GM12878 (cell line): ENCODE measurements around the gene BMP2K. TPM values are rescaled to one million over a fixed set of nuclear protein-coding genes. Genes with fewer than 3 reads are reported as not detected.

Source experiments
- ATAC-seq: fragments of 200-7000 bp; cut with Tn5 transposase; 3 replicates; pipeline ENCODE4 v1.9.1; 2020; ENCODE audit warnings: mild to moderate bottlenecking, moderate library complexity
- BruUV-seq: library from RNA; stranded (reverse); fragments of 400-500 nt; replicated peaks from 2 replicates; lab custom pipeline; 2021; lab: Mats Ljungman, UMichigan
- CTCF ChIA-PET: fragments of 300-600 bp; sonication (Branson Sonifier 250); formaldehyde crosslinking; extraction: SDS; loops from one replicate; lab custom pipeline; 2021; ENCODE audit warnings: inconsistent platforms; lab: Yijun Ruan, JAX
- POLR2A ChIA-PET: fragments of 350-600 bp; formaldehyde crosslinking; extraction: SDS; loops from one replicate; lab custom pipeline; 2021; ENCODE audit warnings: inconsistent platforms; lab: Charles Lee
- RAD21 ChIA-PET: fragments of 300-600 bp; sonication (Branson Sonifier 250); formaldehyde crosslinking; loops from one replicate; lab custom pipeline; 2023; ENCODE audit warnings: antibody characterized with exemption; ENCODE audit not compliant: unreplicated experiment; lab: Charles Lee
- SMC1A ChIA-PET: fragments of 300-600 bp; sonication (Branson Sonifier 250); formaldehyde crosslinking; loops from one replicate; lab custom pipeline; 2023; ENCODE audit not compliant: unreplicated experiment, uncharacterized antibody; lab: Charles Lee
- DNase-seq: peaks from one replicate; pipeline ENCODE4 v3.0.0-alpha.2; 2011; ENCODE audit warnings: low read depth, low spot score
- FAIRE-seq: peaks from 3 replicates; lab custom pipeline; 2011; peaks lifted over from hg19 to GRCh38; lab: Jason Lieb, UNC
- H2AFZ ChIP-seq: 2 replicates; pipeline ENCODE4 v1.6.0; 2011; ENCODE audit warnings: low read depth, low read length, control low read depth; ENCODE audit not compliant: control insufficient read depth
- H3K27ac ChIP-seq: 2 replicates; pipeline ENCODE4 v1.5.1; 2011; ENCODE audit warnings: control low read depth; ENCODE audit not compliant: control insufficient read depth, insufficient read depth
- H3K27me3 ChIP-seq, 2 experiments: replicated peaks in 1 of 2; 2 replicates each; pipeline versions ENCODE4 v1.6.0 to v1.6.1; 2011; ENCODE audit warnings: low read length in 1 of 2; ENCODE audit not compliant: control insufficient read depth in 2 of 2, insufficient read depth in 2 of 2
- H3K36me3 ChIP-seq, 2 experiments: 2 replicates each; pipeline ENCODE4 v1.5.1; 2011; ENCODE audit warnings: low read length in 1 of 2; ENCODE audit not compliant: control insufficient read depth in 2 of 2, insufficient read depth in 2 of 2
- H3K4me1 ChIP-seq: 2 replicates; pipeline ENCODE4 v1.6.1; 2011; ENCODE audit warnings: mild to moderate bottlenecking, low read length, moderate library complexity, mixed read lengths; ENCODE audit not compliant: control insufficient read depth, insufficient read depth
- H3K4me2 ChIP-seq: 2 replicates; pipeline ENCODE4 v1.6.0; 2011; ENCODE audit warnings: control low read depth; ENCODE audit not compliant: control insufficient read depth, insufficient read depth
- H3K4me3 ChIP-seq: fragments of 200-600 bp; sonication (generic); 2 replicates; pipeline ENCODE4 v1.5.1; 2016
- H3K79me2 ChIP-seq: 2 replicates; pipeline ENCODE4 v1.6.0; 2011; ENCODE audit warnings: low read length; ENCODE audit not compliant: control insufficient read depth, insufficient read depth
- H3K9ac ChIP-seq: 2 replicates; pipeline ENCODE4 v1.8.0; 2011; ENCODE audit warnings: low read length, control low read depth, mixed read lengths; ENCODE audit not compliant: control insufficient read depth, insufficient read depth
- H3K9me3 ChIP-seq: replicated peaks from 3 replicates; pipeline ENCODE4 v1.5.1; 2011; ENCODE audit warnings: mild to moderate bottlenecking, low read length; ENCODE audit not compliant: control insufficient read depth, insufficient read depth
- H4K20me1 ChIP-seq: 2 replicates; pipeline ENCODE4 v1.6.0; 2011; ENCODE audit not compliant: control insufficient read depth, insufficient read depth
- BCL11A ChIP-seq: IDR thresholded peaks from 2 replicates; pipeline ENCODE4 v1.6.1; 2011; ENCODE audit warnings: low read depth, low read length
- BHLHE40 ChIP-seq, 2 experiments: fragments of 450-650 bp in 1 of 2; IDR thresholded peaks; 2 replicates each; pipeline ENCODE4 v1.6.1; 2011 to 2017; ENCODE audit warnings: low read depth in 2 of 2, borderline replicate concordance in 1 of 2, improper control_type of control experiment in 1 of 2, low read length in 1 of 2, mild to moderate bottlenecking in 1 of 2
- CHD1 ChIP-seq: IDR thresholded peaks from 2 replicates; pipeline ENCODE4 v1.6.1; 2012; ENCODE audit warnings: low read depth, low read length, improper control_type of control experiment
- IKZF1 ChIP-seq: fragments of 450-650 bp; conservative IDR thresholded peaks from 2 replicates; pipeline ENCODE4 v1.6.1; 2017; ENCODE audit warnings: antibody characterized with exemption, mild to moderate bottlenecking
- KLF5 ChIP-seq: fragments of 450-650 bp; IDR thresholded peaks from 2 replicates; pipeline ENCODE4 v1.6.1; 2014; ENCODE audit warnings: mild to moderate bottlenecking; ENCODE audit not compliant: partially characterized antibody
- NBN ChIP-seq: fragments of 450-650 bp; IDR thresholded peaks from 2 replicates; pipeline ENCODE4 v1.6.1; 2016
- NR2F1 ChIP-seq: fragments of 450-650 bp; conservative IDR thresholded peaks from 2 replicates; pipeline ENCODE4 v1.6.1; 2017; ENCODE audit warnings: mild to moderate bottlenecking
- RB1 ChIP-seq: fragments of 450-650 bp; formaldehyde crosslinking; IDR thresholded peaks from 2 replicates; pipeline ENCODE4 v1.6.1; 2017; ENCODE audit warnings: mild to moderate bottlenecking, borderline replicate concordance
- SP1 ChIP-seq: IDR thresholded peaks from one replicate; pipeline ENCODE4 v1.6.1; 2011; ENCODE audit warnings: low read depth, low read length
- SUZ12 ChIP-seq: fragments of 200-600 bp; sonication (generic); IDR thresholded peaks from one replicate; pipeline ENCODE4 v1.6.1; 2018; ENCODE audit warnings: antibody characterized with exemption, mild to moderate bottlenecking; ENCODE audit not compliant: unreplicated experiment
- TBL1XR1 ChIP-seq: IDR thresholded peaks from 2 replicates; pipeline ENCODE4 v1.6.1; 2012; ENCODE audit warnings: low read depth, low read length, improper control_type of control experiment
- ZBED1 ChIP-seq: IDR thresholded peaks from 2 replicates; pipeline ENCODE4 v1.6.1; 2016; ENCODE audit warnings: borderline replicate concordance
- WGBS: methylation state at CpG from one replicate; pipeline ENCODE4 v1.1.6; 2016; ENCODE audit warnings: low lambda C conversion rate; ENCODE audit not compliant: insufficient replicate concordance, insufficient coverage; ENCODE audit errors: missing lambda C conversion rate; 5-methylcytosine and 5-hydroxymethylcytosine counted together
- in situ Hi-C: fragments of 300-500 bp; cut with MboI; formaldehyde crosslinking; loops from 9 replicates; pipeline ENCODE4 v1.14.3; 2018; ENCODE audit warnings: mixed read lengths
- intact Hi-C: fragments of 100-400 bp; cut with micrococcal nuclease; formaldehyde crosslinking; loops from one replicate; pipeline ENCODE4 v1.14.2; 2022; ENCODE audit not compliant: unreplicated experiment
- polyA plus RNA-seq, 11 experiments: library from polyadenylated mRNA; depleted of rRNA in 4 of 11; unstranded in 6 of 11; stranded (reverse) in 5 of 11; fragments of >200 nt; fragmentation: Nextera tagmentation in 4 of 11; fragmentation: Illumina TruSeq in 1 of 11; extraction: Ambion mirVana in 4 of 11; extraction: Trizol in 1 of 11; gene quantifications; 1 replicate in 1 of 11; 2 replicates in 10 of 11; pipeline versions ENCODE4 v1.2.1 to v1.2.3, GENCODE V29; 2011 to 2016; ENCODE audit warnings: inconsistent platforms in 2 of 11, missing spikeins in 2 of 11, low read depth in 1 of 11
- total RNA-seq, 4 experiments: library from RNA; depleted of rRNA in 3 of 4; stranded (reverse); fragments of >200 nt in 3 of 4; fragmentation: Illumina TruSeq in 1 of 4; extraction: Trizol in 1 of 4; gene quantifications; 2 replicates each; pipeline versions ENCODE4 v1.2.1 to v1.2.3, GENCODE V29; 2013 to 2021
- TF ChIP-seq, protein P1 (sequence below): IDR thresholded peaks from 2 replicates; pipeline ENCODE4 v1.6.1; 2011; ENCODE audit warnings: borderline replicate concordance, low read depth, mild to moderate bottlenecking, moderate library complexity, mixed read lengths, low read length; ENCODE audit not compliant: insufficient read depth; ENCODE audit errors: extremely low read length
- TF ChIP-seq, protein P2 (sequence below): fragments of 450-650 bp; IDR thresholded peaks from 2 replicates; pipeline ENCODE4 v1.6.1; 2014; ENCODE audit warnings: mild to moderate bottlenecking
- TF ChIP-seq, protein P3 (sequence below): fragments of 450-650 bp; IDR thresholded peaks from 2 replicates; pipeline ENCODE4 v1.6.1; 2017; ENCODE audit warnings: mild to moderate bottlenecking

The BMP2K gene
- total and polyA plus RNA-seq, 10 of the 15 experiments (the other 5 are each of a cell fraction or from before 2014, with no cell fraction given) = 3.3 to 84.6 (median 24.8) TPM

GRCh38 chr4:78758085-78758484 is 18.1 kb upstream of the BMP2K start:
- no peaks in the 10 kb centered on the region for H3K27me3 ChIP-seq
- H3K27ac ChIP-seq = no peak overlapping the region
- no peaks in the 10 kb centered on the region for H3K79me2 ChIP-seq
- ChIA-PET SMC1A (interaction anchor here (0.9 to 1.1 kb wide), 2 partner anchors 8 to 9 kb away, joined by 3 read pairs; no protein-coding TSS in a partner anchor), RAD21 (interaction anchor here (1.5 kb wide), 1 partner anchor 23 kb away, joined by 3 read pairs; no protein-coding TSS in a partner anchor), CTCF (interaction anchor here (1.8 kb wide), 1 partner anchor 9 kb away, joined by 4 read pairs; no protein-coding TSS in a partner anchor), POLR2A (no interaction called here)
- H3K4me2 ChIP-seq = no peak overlapping the region
- in situ Hi-C loops = loop anchor here (25.0 kb wide), 1 partner anchor 1304 kb away; the partner anchor contains the start of gene ANTXR2
- no peak for TF ChIP-seq CHD1
- no peak for TF ChIP-seq SUZ12
- TF ChIP-seq, protein P1, sequence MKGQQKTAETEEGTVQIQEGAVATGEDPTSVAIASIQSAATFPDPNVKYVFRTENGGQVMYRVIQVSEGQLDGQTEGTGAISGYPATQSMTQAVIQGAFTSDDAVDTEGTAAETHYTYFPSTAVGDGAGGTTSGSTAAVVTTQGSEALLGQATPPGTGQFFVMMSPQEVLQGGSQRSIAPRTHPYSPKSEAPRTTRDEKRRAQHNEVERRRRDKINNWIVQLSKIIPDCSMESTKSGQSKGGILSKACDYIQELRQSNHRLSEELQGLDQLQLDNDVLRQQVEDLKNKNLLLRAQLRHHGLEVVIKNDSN = no peak
- 43% methylated on average over 1 of the region's 1 CpG for whole genome bisulfite sequencing
- peaks cover 6% of the 10 kb centered on the region for H3K4me1 ChIP-seq
- DNase-seq (no peak), FAIRE-seq (no peak), ATAC-seq (no peak)
- no peak overlapping the region for H2AFZ ChIP-seq
- H3K9ac ChIP-seq = no peak overlapping the region
- H4K20me1 ChIP-seq = no peaks in the 10 kb centered on the region
- no peaks in the 10 kb centered on the region for H3K36me3 ChIP-seq
- H3K9me3 ChIP-seq = no peaks in the 10 kb centered on the region; the same call in 1 of the 3 replicates
- no peak overlapping the region for H3K4me3 ChIP-seq
- no TSS peak for BruUV-seq
- intact Hi-C loops = no loop called here

DNA sequence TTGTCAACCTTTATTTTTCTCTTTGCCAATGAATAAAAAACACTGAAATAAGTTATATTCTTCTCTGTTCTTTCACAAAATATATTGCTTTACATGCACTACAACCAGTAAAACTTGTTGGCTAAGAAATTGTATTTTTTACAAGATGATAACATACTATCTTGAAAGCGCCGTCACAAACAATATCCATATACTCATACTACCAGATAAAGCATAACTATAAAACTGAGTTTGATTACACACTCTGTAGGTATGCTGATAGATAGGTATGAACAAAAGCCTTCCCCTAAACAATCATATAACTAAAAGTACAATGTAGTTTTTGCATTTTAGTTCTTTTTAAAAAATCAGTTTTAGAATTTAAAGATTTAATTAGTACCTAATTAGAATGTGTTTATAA is 13.6 kb upstream of the BMP2K start:
- Histone ChIP-seq H3K4me1 (peaks cover 22% of the 10 kb centered on the region), H3K4me3 (no peak overlapping the region), H3K36me3 (no peaks in the 10 kb centered on the region), H4K20me1 (no peaks in the 10 kb centered on the region), H3K27ac (no peak overlapping the region), H2AFZ (no peak overlapping the region), H3K27me3 (no peaks in the 10 kb centered on the region), H3K9me3 (no peaks in the 10 kb centered on the region; the same call in 2 of the 3 replicates), H3K79me2 (no peaks in the 10 kb centered on the region), H3K9ac (no peak overlapping the region), H3K4me2 (no peak overlapping the region)
- in situ Hi-C loops (loop anchor here (25.0 kb wide), 1 partner anchor 1300 kb away; the partner anchor contains the start of gene ANTXR2), intact Hi-C loops (no loop called here)
- no peak for FAIRE-seq
- no TSS peak for BruUV-seq
- CTCF ChIA-PET = interaction anchor here (1.6 kb wide), 1 partner anchor 25 kb away, joined by 3 read pairs; no protein-coding TSS in a partner anchor
- DNase-seq = no peak
- SMC1A ChIA-PET = interaction anchor here (2.4 kb wide), 1 partner anchor 10 kb away, joined by 8 read pairs; no protein-coding TSS in a partner anchor
- ATAC-seq = no peak
- 96% methylated on average over 2 of the region's 2 CpGs for WGBS
- RAD21 ChIA-PET = no interaction called here
- POLR2A ChIA-PET = no interaction called here
- TF ChIP-seq BHLHE40 (IDR thresholded peaks at IDR 0.05; ENCODE audit: borderline replicate concordance in 1 of 2, low read depth in 2 of 2, low read length in 1 of 2) (no peak), NR2F1 (no peak), ZBED1 (no peak), NBN (no peak), IKZF1 (no peak), BCL11A (no peak), RB1 (no peak), SP1 (no peak), TBL1XR1 (no peak), KLF5 (no peak)
- TF ChIP-seq, protein P2, sequence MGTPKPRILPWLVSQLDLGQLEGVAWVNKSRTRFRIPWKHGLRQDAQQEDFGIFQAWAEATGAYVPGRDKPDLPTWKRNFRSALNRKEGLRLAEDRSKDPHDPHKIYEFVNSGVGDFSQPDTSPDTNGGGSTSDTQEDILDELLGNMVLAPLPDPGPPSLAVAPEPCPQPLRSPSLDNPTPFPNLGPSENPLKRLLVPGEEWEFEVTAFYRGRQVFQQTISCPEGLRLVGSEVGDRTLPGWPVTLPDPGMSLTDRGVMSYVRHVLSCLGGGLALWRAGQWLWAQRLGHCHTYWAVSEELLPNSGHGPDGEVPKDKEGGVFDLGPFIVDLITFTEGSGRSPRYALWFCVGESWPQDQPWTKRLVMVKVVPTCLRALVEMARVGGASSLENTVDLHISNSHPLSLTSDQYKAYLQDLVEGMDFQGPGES = no peak
- TF ChIP-seq, protein P3, sequence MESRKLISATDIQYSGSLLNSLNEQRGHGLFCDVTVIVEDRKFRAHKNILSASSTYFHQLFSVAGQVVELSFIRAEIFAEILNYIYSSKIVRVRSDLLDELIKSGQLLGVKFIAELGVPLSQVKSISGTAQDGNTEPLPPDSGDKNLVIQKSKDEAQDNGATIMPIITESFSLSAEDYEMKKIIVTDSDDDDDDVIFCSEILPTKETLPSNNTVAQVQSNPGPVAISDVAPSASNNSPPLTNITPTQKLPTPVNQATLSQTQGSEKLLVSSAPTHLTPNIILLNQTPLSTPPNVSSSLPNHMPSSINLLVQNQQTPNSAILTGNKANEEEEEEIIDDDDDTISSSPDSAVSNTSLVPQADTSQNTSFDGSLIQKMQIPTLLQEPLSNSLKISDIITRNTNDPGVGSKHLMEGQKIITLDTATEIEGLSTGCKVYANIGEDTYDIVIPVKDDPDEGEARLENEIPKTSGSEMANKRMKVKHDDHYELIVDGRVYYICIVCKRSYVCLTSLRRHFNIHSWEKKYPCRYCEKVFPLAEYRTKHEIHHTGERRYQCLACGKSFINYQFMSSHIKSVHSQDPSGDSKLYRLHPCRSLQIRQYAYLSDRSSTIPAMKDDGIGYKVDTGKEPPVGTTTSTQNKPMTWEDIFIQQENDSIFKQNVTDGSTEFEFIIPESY = no peak
